ENCODE results near the gene CEP170B.
"Not testable (repeated sequence)": the region's sequence is repeated elsewhere in the genome, so short reads cannot be mapped to it uniquely, and the experiment has no call there.

Gene CEP170B

DNA sequence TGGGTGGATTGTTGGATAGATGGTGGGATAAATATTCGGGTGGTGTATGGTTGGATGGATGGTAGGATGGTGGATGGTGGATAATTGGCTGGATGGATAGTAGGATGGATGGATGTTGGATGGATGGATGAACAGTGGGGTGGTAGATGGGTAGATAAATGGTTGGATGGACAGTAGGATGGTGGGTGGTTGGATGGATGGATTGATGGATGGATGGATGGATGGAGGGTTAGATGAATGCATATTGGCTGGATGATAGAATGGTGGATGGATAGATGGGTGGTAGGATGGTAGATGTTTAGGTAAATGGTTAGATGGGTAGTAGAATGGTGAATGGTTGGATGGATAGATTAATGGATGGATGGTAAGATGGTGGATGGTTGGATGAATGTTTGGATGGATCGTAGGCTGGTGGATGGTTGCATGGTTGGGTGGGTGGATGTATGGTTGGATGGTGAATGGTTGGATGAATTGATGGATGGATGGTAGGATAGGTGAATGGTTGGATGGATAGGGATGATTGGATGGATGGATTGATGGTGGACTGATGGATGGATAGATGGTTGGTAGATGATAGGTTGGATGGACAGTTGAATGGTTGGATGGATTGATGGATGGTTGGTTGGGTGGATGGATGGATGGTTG, 40.6 kb upstream of the CEP170B start:
- no peak for DNase-seq
- in situ Hi-C loops (cut with HindIII; ENCODE audit: low pct_ligation_motif_present, low sequenced_read_pairs), result no loop called here

DNA sequence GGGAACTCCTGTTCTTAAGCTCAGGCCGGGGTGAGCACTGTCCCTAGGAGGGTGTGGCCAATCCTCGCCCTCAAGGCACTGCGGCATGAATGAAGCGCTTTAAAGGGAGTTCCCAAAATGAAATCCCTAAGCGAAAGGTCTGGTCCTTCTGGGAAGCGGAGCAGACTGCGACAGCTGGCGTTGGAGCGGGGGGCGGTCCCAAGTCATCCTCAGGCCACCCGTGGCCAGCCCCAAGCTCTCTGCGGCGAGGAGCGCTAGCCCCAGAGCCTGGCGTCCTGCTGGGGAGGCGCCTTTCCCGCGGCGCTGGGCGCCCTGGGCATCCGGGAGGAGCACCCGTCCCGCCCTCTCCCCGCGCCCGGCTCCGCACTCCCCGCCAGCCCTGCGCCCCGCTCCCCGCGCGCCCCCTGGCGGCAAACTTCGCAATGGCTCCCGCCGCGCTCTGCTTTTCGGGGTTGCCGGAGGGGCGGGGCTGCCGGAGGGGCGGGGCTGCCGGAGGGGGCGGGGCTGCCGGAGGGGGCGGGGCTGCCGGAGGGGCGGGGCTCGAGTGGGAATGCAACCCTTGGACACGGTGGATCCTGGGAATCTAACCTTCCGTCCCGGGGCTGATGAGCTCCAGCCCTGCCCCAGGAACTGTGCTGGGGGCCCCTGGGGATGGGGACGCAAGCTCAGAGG, 38.7 kb upstream of the CEP170B start:
- H3K27me3 ChIP-seq (replicated peaks), result no peaks in the 10 kb centered on the region
- TF ChIP-seq, protein P1, sequence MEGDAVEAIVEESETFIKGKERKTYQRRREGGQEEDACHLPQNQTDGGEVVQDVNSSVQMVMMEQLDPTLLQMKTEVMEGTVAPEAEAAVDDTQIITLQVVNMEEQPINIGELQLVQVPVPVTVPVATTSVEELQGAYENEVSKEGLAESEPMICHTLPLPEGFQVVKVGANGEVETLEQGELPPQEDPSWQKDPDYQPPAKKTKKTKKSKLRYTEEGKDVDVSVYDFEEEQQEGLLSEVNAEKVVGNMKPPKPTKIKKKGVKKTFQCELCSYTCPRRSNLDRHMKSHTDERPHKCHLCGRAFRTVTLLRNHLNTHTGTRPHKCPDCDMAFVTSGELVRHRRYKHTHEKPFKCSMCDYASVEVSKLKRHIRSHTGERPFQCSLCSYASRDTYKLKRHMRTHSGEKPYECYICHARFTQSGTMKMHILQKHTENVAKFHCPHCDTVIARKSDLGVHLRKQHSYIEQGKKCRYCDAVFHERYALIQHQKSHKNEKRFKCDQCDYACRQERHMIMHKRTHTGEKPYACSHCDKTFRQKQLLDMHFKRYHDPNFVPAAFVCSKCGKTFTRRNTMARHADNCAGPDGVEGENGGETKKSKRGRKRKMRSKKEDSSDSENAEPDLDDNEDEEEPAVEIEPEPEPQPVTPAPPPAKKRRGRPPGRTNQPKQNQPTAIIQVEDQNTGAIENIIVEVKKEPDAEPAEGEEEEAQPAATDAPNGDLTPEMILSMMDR (IDR thresholded peaks at IDR 0.05; ENCODE audit: low read depth, low read length, missing control alignments), result peak; percentile 62
- H3K36me3 ChIP-seq (replicated peaks), result no peaks in the 10 kb centered on the region
- in situ Hi-C loops (cut with HindIII; ENCODE audit: low pct_ligation_motif_present, low sequenced_read_pairs), result no loop called here
- peak overlapping the region; percentile 64 for H3K4me3 ChIP-seq (ENCODE audit: low read depth, low read length)
- peak; percentile 44 for DNase-seq
- H3K27ac ChIP-seq, result no peak overlapping the region

More for the DNA sequence above, 40.6 kb upstream of the CEP170B start:
- Histone ChIP-seq H3K27ac (no peak overlapping the region), H3K4me3 (ENCODE audit: low read depth, low read length) (no peak overlapping the region), H3K27me3 (replicated peaks) (no peaks in the 10 kb centered on the region), H3K36me3 (replicated peaks) (no peaks in the 10 kb centered on the region)
- TF ChIP-seq, protein P1 (IDR thresholded peaks at IDR 0.05; ENCODE audit: low read depth, low read length, missing control alignments), result no peak

- H3K27me3 ChIP-seq (replicated peaks), result no peaks in the 10 kb centered on the region
- no peak overlapping the region for H3K27ac ChIP-seq
- H3K4me3 ChIP-seq (ENCODE audit: low read depth, low read length), result peak overlapping the region; percentile 47
- in situ Hi-C loops (cut with HindIII; ENCODE audit: low pct_ligation_motif_present, low sequenced_read_pairs), result no loop called here
- DNase-seq, result no peak
- TF ChIP-seq, protein P1 (IDR thresholded peaks at IDR 0.05; ENCODE audit: low read depth, low read length, missing control alignments), result no peak
- H3K36me3 ChIP-seq (replicated peaks), result no peaks in the 10 kb centered on the region
Observed at GRCh38 chr14:104826861-104827176, 38.2 kb upstream of the CEP170B start.

DNA sequence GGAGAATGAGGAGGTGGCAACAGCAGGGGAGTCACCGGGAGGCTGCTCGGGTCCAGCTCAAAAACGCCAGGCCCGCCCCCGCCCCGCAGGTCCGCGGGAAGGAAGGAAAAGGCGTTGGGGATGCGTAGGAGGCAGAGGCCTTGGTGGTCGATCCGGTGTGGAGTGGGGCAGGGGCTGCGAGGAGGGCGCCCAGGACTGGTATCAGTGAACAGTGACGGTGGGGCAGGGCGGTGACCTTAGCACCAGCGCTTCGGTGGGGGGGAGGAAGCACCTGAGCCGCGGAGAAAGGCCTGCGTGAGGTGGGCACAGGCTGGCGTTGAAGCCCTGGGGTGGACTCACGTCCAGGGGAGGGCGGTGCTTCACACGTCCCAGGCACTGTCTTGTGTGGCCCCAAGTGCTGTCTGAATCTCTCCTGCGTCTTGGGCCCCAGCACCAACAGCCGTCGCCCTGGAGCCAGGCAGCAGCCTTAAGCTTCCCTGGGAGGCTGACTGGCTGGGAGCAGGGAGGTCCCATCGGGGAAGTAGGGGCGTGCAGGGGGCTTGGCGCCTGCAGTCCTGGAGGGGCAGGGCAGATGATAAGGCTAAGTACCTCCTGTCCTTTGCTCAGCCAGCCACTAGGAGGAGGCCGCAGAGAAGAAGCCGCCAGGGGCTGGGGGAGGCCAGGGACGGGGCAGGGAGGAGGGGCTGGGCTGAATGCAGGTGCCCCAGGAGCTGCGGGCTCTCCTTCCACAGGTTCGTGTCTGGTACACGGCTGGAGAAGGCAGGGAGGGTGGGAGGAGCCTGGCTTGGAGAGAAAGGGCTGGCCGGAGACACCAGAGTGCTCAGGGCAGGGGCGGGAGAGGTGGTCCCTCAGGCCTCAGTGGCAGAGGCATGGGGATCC, 37.7 kb upstream of the CEP170B start:
- Histone ChIP-seq H3K36me3 (replicated peaks) (no peaks in the 10 kb centered on the region), H3K4me3 (ENCODE audit: low read depth, low read length) (peak overlapping the region; percentile 47), H3K27ac (no peak overlapping the region), H3K27me3 (replicated peaks) (no peaks in the 10 kb centered on the region)
- TF ChIP-seq, protein P1 (IDR thresholded peaks at IDR 0.05; ENCODE audit: low read depth, low read length, missing control alignments), result peak; percentile 78
- DNase-seq, result no peak
- in situ Hi-C loops (cut with HindIII; ENCODE audit: low pct_ligation_motif_present, low sequenced_read_pairs), result no loop called here

DNA sequence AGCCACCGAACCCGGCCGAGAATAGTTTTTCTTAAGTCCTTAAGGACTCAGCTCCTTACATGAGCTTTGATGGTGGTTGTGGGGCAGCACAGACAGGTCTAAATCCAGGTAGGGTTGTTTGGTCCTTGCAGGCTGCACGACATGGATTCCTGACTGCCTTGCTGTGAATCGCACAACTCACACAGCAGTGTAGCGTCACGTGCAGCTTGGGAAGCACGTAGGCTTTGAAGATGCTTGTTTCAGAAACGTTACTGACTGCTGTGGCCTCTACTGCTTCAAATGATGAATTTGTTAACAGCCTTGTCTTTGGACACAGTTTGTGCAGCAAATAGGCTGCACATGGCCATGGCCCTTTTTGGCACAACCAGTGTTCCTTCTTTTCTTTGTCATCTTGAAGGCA, 34.3 kb upstream of the CEP170B start:
- in situ Hi-C loops (cut with HindIII; ENCODE audit: low pct_ligation_motif_present, low sequenced_read_pairs), result no loop called here
- Histone ChIP-seq H3K27me3 (replicated peaks) (no peaks in the 10 kb centered on the region), H3K36me3 (replicated peaks) (no peaks in the 10 kb centered on the region), H3K27ac (no peak overlapping the region), H3K4me3 (ENCODE audit: low read depth, low read length) (no peak overlapping the region)
- DNase-seq, result no peak
- TF ChIP-seq, protein P1 (IDR thresholded peaks at IDR 0.05; ENCODE audit: low read depth, low read length, missing control alignments), result no peak

DNA sequence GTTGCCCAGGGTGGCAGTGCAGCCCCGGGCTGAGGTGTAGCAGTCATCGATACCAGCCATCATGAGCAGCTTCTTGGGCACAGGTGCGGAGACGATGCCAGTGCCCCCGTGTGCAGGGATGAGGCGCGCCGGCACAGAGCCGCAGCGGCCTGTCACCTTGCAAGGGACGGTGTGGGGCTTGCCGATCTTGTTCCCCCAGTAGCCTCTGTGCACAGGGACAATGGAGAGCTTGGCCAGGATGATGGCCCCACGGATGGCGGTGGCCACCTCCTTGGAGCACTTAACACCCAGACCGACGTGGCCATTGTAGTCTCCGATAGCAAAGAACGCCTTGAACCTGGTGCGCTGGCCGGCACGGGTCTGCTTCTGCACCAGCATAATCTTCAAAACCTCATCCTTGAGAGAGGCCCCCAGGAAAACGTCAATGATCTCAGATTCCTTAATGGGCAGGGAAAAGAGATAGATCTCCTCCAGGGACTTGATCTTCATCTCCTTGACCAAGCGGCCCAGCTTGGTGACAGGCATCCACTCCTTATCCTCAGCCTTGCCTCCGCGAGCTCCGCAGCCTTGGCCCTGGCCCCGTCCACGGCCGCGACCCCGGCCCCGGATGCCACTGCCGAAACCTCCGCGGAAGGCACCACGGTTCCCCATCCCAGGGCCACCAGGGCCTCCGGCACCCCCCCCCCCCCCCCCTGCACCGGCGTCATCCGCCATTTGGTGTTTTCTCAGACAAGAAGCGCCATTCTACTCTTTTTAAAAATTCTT, 28.7 kb upstream of the CEP170B start:
- H3K27me3 ChIP-seq (replicated peaks); H3K36me3 ChIP-seq (replicated peaks); DNase-seq; H3K4me3 ChIP-seq (ENCODE audit: low read depth, low read length); H3K27ac ChIP-seq; in situ Hi-C loops (cut with HindIII; ENCODE audit: low pct_ligation_motif_present, low sequenced_read_pairs): not testable (repeated sequence)

Data from brain microvascular endothelial cell (primary cell).